Heart left ventricle (tissue), 16 donors: ENCODE measurements around the gene F5. TPM values are rescaled to one million over a fixed set of nuclear protein-coding genes. Genes with fewer than 3 reads are reported as not detected.
A peak's percentile ranks its signal among the peaks of the same experiment; 100 is the strongest.

ENCODE experiments used
- ATAC-seq, 4 donors: fragments of 200-7000 bp; cut with Tn5 transposase; one replicate each; pipeline ENCODE4 v1.9.1; 2020 to 2022; ENCODE audit warnings: moderate library complexity in 4 of 4, mild to moderate bottlenecking in 3 of 4, moderate number of reproducible peaks in 1 of 4
- DNase-seq, 5 donors: peaks; one replicate each; pipeline ENCODE4 v3.0.0-alpha.2; 2020
- H3K27ac ChIP-seq, 12 donors: fragments of 200-600 bp; sonication (generic) in 4 of 12; one replicate each; pipeline versions ENCODE4 v1.5.0 to v1.8.0; 2016 to 2022; ENCODE audit warnings: mild to moderate bottlenecking in 2 of 12
- H3K27me3 ChIP-seq, 9 donors: fragments of 200-600 bp; sonication (generic) in 2 of 9; one replicate each; pipeline versions ENCODE4 v1.5.1 to v1.8.0; 2016 to 2022; ENCODE audit warnings: mild to moderate bottlenecking in 3 of 9
- H3K36me3 ChIP-seq, 9 donors: fragments of 200-600 bp; sonication (generic) in 2 of 9; one replicate each; pipeline versions ENCODE4 v1.5.0 to v1.8.0; 2018 to 2022; ENCODE audit warnings: mild to moderate bottlenecking in 2 of 9
- H3K4me1 ChIP-seq, 12 donors: fragments of 200-600 bp; sonication (generic) in 4 of 12; one replicate each; pipeline versions ENCODE4 v1.5.0 to v1.8.0; 2016 to 2022; ENCODE audit warnings: mild to moderate bottlenecking in 3 of 12
- H3K4me3 ChIP-seq, 12 donors: fragments of 200-600 bp; sonication (generic) in 4 of 12; one replicate each; pipeline versions ENCODE4 v1.5.0 to v1.8.0; 2017 to 2022; ENCODE audit warnings: mild to moderate bottlenecking in 9 of 12, moderate library complexity in 4 of 12
- H3K9me3 ChIP-seq, 12 donors: fragments of 200-600 bp; sonication (generic) in 4 of 12; one replicate each; pipeline versions ENCODE4 v1.5.0 to v1.8.0; 2016 to 2022; ENCODE audit warnings: mild to moderate bottlenecking in 1 of 12
- POLR2A ChIP-seq, 2 donors: fragments of 450-650 bp; IDR thresholded peaks; one replicate each; pipeline ENCODE4 v1.6.1; 2017; ENCODE audit warnings: antibody characterized with exemption in 2 of 2, mild to moderate bottlenecking in 2 of 2, moderate library complexity in 2 of 2
- WGBS, 4 donors: extraction: QIAGEN DNeasy Blood & Tissue Kit in 2 of 4; methylation state at CpG; one replicate each; pipeline versions ENCODE4 v1.1.5 to v1.1.7; 2013 to 2018; 5-methylcytosine and 5-hydroxymethylcytosine counted together
- intact Hi-C, 10 donors: fragments of 100-400 bp; cut with DNase I; formaldehyde crosslinking; loops; one replicate each; pipeline versions ENCODE4 v1.11.1 to v1.14.2; 2022
- polyA plus RNA-seq, 2 donors: library from polyadenylated mRNA; stranded (reverse); fragments of 200-250 nt; gene quantifications; one replicate each; pipeline ENCODE4 v1.2.3, GENCODE V29; 2013
- total RNA-seq, 9 donors: library from RNA; depleted of rRNA in 2 of 9; stranded (reverse); fragments of >200 nt in 2 of 9; fragmentation: NEBNext Ultra II Directional in 3 of 9; extraction: Animal tissue kit (Norgen Biotek cat#: 25700) in 3 of 9; gene quantifications; one replicate each; pipeline versions ENCODE4 v1.1.0 to v1.2.4, GENCODE V29; 2016 to 2023
- TF ChIP-seq, protein P1 (sequence below), 12 donors: fragments of 200-600 bp; sonication (generic) in 4 of 12; IDR thresholded peaks; one replicate each; pipeline versions ENCODE4 v1.5.0 to v1.8.0; 2018 to 2022; ENCODE audit warnings: antibody characterized with exemption in 12 of 12, mild to moderate bottlenecking in 5 of 12
- donor health status: ischemic (EF 13 %, LVEDD 7.1; RV severe dilation, severe dysfunction).
- donor health status: healthy with polysubstance abuse.
- donor health status: DM: no; HTN: yes; CAD: no.
- donor health status: DM: no; HTN: no; CAD: no.
- donor health status: ischemic (EF 25% LVEDD 6.9; RV normal size, moderate dysfunction).
- donor health status: ischemic (EF 25% LVEDD 5.7; RV mildly dilated, moderate dysfunction).
- donor health status: healthy.
- donor health status: DM: yes; HTN: yes; CAD: no.
- donor health status: ischemic (EF 35%, LVEDD 5.7; RV mildly dilated, moderate dysfunction).
- donor health status: nonischemic (EF 11% LVEDD 7.7; RV severe dilation, severe dysfunction).
- donor health status: DM: yes; HTN: yes; CAD: no.
- donor health status: PGD.
- donor health status: ischemic (EF 29% LVEDD 5.4; RV normal size, mild dysfunction).
- donor health status: nonischemic (EF 23%, LVEDD 6.1; RV moderate dilation, normal function).

F5 gene
- total and polyA plus RNA-seq, 11 donors: 0.93 to 43.3 (median 18.0) TPM

DNA sequence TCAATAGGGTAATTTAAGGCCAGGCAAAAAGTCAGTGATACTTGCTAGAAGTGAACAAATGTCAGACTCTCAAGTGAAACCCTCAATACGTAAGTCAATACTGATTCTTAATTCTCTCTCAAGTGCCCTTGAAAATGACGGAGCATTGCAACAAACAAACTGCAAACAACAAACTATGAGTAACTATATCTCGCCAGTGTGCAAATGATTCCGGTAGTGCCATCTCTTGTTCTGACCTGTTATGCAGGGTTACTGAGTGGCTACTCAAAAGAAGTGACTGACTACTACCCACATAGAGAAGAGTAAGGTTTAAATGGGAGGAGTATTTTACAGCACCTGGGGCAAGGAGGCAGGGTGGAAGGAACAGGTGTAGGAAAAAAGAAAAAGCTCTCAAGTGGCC is 102.2 kb downstream of the F5 start:
- Histone ChIP-seq H3K4me1 (peaks cover 0 to 41% (median 19%) of the 10 kb centered on the region in 12 donors), H3K9me3 (no peaks in the 10 kb centered on the region), H3K27ac (peak overlapping the region; percentile 70 to 99 (median 98)), H3K4me3 (peak overlapping the region; percentile 50 to 95 (median 84)), H3K36me3 (no peaks in the 10 kb centered on the region), H3K27me3 (no peaks in the 10 kb centered on the region)
- TF ChIP-seq, protein P1, sequence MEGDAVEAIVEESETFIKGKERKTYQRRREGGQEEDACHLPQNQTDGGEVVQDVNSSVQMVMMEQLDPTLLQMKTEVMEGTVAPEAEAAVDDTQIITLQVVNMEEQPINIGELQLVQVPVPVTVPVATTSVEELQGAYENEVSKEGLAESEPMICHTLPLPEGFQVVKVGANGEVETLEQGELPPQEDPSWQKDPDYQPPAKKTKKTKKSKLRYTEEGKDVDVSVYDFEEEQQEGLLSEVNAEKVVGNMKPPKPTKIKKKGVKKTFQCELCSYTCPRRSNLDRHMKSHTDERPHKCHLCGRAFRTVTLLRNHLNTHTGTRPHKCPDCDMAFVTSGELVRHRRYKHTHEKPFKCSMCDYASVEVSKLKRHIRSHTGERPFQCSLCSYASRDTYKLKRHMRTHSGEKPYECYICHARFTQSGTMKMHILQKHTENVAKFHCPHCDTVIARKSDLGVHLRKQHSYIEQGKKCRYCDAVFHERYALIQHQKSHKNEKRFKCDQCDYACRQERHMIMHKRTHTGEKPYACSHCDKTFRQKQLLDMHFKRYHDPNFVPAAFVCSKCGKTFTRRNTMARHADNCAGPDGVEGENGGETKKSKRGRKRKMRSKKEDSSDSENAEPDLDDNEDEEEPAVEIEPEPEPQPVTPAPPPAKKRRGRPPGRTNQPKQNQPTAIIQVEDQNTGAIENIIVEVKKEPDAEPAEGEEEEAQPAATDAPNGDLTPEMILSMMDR (IDR thresholded peaks at IDR 0.05): no peak
- no peak for TF ChIP-seq POLR2A (IDR thresholded peaks at IDR 0.05)
- ATAC-seq (no peak), DNase-seq (no peak)
- intact Hi-C loops: loop anchor here in 2 of 10 donors (10.0 kb wide), 1 partner anchor 311 kb away; the partner anchor contains the start of gene METTL18 (in 2 of the 2)
- 43 to 63% (median 53%) methylated on average over 4 of the region's 4 CpGs for WGBS, 4 donors

DNA sequence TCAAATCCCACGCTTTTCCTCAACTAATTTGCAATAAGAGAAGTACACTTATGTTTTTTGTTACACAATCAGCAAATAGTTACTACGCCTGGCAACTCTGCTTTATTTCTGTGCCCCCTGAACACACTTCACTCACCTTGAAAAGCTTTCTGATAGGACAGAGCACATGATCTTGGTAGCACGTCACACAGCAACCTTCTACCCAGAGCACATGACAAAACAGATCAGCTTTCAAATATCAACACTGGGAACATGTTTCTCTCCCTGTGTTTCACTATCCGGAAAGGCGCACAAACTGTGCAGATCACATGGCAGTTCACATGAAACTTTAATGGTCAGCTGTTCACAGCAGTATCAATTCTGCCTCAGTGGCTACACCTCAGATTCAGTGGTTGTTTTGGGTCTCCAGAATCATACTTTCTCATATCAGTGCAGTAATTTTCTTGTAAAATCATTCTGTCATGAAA is 102.7 kb downstream of the F5 start:
- H3K4me1 ChIP-seq: peaks cover 0 to 47% (median 19%) of the 10 kb centered on the region in 12 donors
- H3K27me3 ChIP-seq: no peaks in the 10 kb centered on the region
- 41 to 67% (median 45%) methylated on average over 5 of the region's 5 CpGs for WGBS, 4 donors
- no peaks in the 10 kb centered on the region for H3K36me3 ChIP-seq
- peak overlapping the region; percentile 50 to 95 (median 84) for H3K4me3 ChIP-seq
- H3K9me3 ChIP-seq: no peaks in the 10 kb centered on the region
- peak in 4 of 5 donors; percentile 34 to 35 (median 34) for DNase-seq
- TF ChIP-seq POLR2A (IDR thresholded peaks at IDR 0.05): peak in 1 of 2 donors; percentile 32
- TF ChIP-seq, protein P1 (IDR thresholded peaks at IDR 0.05): no peak
- ATAC-seq: peak; percentile 29 to 64 (median 46)
- H3K27ac ChIP-seq: peak overlapping the region; percentile 70 to 99 (median 98)
- intact Hi-C loops: loop anchor here in 2 of 10 donors (10.0 kb wide), 1 partner anchor 311 kb away; the partner anchor contains the start of gene METTL18 (in 2 of the 2)

DNA sequence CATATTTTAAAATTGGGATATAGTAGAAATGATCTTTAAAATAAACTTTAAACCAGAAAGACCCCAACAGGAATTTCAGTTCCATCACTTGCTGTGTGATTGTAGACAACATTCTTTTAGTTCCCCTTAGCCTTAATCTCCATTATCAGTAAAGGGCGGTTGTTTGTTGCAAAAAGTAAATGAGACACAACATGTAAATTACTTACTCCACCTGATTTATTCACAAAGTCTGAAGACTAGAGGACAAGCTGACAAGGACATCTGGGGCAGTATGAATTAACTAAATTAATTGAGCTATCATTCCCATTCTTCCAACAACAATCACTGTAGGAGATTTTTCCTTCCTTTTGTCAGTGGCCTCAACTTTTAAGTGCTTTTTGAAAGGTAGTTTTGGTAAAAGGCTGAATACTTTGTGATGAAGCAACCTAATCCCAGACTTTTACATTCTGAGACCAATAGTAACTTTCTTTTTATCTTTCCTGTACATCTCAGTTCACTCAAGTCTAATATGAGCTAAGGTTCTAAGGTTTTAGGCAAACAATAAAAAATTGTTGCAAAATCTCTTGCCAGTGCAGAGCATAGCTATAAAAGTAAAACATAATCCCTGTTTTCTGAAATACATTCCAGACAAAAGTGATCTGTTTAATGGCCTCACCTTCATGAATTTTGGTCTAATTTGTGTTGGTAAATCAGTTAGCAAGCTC is 106.8 kb downstream of the F5 start:
- intact Hi-C loops: loop anchor here in 2 of 10 donors (10.0 kb wide), 1 partner anchor 315 kb away; the partner anchor contains the start of gene METTL18 (in 2 of the 2)
- no peak for DNase-seq
- Histone ChIP-seq H3K27me3 (no peaks in the 10 kb centered on the region), H3K9me3 (no peaks in the 10 kb centered on the region), H3K27ac (no peak overlapping the region), H3K36me3 (peaks cover 0 to 22% (median 9%) of the 10 kb centered on the region in 9 donors), H3K4me1 (peaks cover 0 to 31% (median 8%) of the 10 kb centered on the region in 12 donors), H3K4me3 (no peak overlapping the region)
- no peak for ATAC-seq
- TF ChIP-seq POLR2A (IDR thresholded peaks at IDR 0.05): no peak
- TF ChIP-seq, protein P1 (IDR thresholded peaks at IDR 0.05): no peak
- WGBS, 4 donors: 61 to 83% (median 66%) methylated on average over 1 of the region's 1 CpG

DNA sequence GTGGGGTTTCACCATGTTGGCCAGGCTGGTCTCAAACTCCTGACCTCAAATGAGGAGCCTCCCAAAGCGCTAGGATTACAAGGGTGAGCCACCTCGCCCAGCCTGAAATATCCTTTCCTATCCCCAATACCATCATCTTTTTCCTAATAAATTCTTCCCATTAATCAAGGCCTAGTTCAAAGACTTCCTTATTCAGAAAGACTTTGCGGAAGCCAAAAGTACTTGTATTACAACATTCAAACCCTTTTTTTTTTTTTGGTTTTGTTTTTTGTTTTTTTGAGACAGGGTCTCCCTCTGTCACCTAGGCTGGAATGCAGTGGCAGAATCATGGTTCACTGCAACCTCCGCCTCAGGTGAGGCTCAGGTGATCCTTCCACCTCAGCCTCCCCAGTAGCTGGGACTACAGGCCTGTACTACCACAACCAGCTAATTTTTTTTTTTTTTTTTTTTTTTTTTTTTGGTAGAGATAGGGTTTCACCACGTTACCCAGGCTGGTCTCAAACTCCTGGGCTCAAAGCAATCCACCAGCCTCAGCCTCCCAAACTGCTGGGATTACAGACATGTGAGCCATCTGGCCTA is 108.1 kb downstream of the F5 start:
- no peaks in the 10 kb centered on the region for H3K27me3 ChIP-seq
- intact Hi-C loops: no loop called here
- DNase-seq (no peak), ATAC-seq (no peak)
- peaks cover 0 to 29% (median 7%) of the 10 kb centered on the region in 12 donors for H3K4me1 ChIP-seq
- no peak overlapping the region for H3K4me3 ChIP-seq
- 85 to 91% (median 88%) methylated on average over 5 of the region's 5 CpGs for WGBS, 4 donors
- H3K27ac ChIP-seq: no peak overlapping the region
- H3K9me3 ChIP-seq: no peaks in the 10 kb centered on the region
- TF ChIP-seq, protein P1 (IDR thresholded peaks at IDR 0.05): no peak
- no peak for TF ChIP-seq POLR2A (IDR thresholded peaks at IDR 0.05)
- H3K36me3 ChIP-seq: peaks cover 0 to 22% (median 9%) of the 10 kb centered on the region in 9 donors
